Activated CD8-positive, alpha-beta memory T cell treated with anti-CD3 and anti-CD28 coated beads, Interleukin-2, amount 10 ng/mL, durations not matched to agents 7 days and 5 days (primary cell): ENCODE data around the gene PGS1. TPM values are rescaled to one million over a fixed set of nuclear protein-coding genes. Genes with fewer than 3 reads are reported as not detected.

ENCODE experiments used
- ATAC-seq: fragments of 150-1000 bp; cut with Tn5 transposase; one replicate; pipeline ENCODE4 v1.10.0; 2021; ENCODE audit warnings: moderate library complexity
- CTCF ChIA-PET: fragments of 350-600 bp; sonication (Branson Sonifier 250); formaldehyde crosslinking; loops from one replicate; lab custom pipeline; 2021; ENCODE audit warnings: antibody characterized with exemption; lab: Charles Lee
- DNase-seq: peaks from one replicate; pipeline ENCODE4 v3.0.0-alpha.2; 2020
- H3K27ac Mint-ChIP-seq: one replicate; pipeline ENCODE4 v1.8.0; 2021; ENCODE audit warnings: mild to moderate bottlenecking, mixed read lengths
- H3K27me3 Mint-ChIP-seq: one replicate; pipeline ENCODE4 v1.8.0; 2021; ENCODE audit warnings: mixed read lengths
- H3K36me3 Mint-ChIP-seq: one replicate; pipeline ENCODE4 v1.8.0; 2021; ENCODE audit warnings: mild to moderate bottlenecking, mixed read lengths
- H3K4me1 Mint-ChIP-seq: one replicate; pipeline ENCODE4 v1.8.0; 2021; ENCODE audit warnings: mixed read lengths
- H3K4me3 Mint-ChIP-seq: one replicate; pipeline ENCODE4 v1.8.0; 2021; ENCODE audit warnings: mild to moderate bottlenecking, moderate library complexity, mixed read lengths
- H3K9me3 Mint-ChIP-seq: one replicate; pipeline ENCODE4 v1.8.0; 2022; ENCODE audit warnings: low read depth, mixed read lengths
- total RNA-seq, 2 experiments: library from RNA; stranded (reverse); gene quantifications; one replicate each; pipeline ENCODE4 v1.2.3, GENCODE V29; 2021

The PGS1 gene
- total RNA-seq, 2 experiments from 2014 or later: 52.2 to 70.2 TPM

DNA sequence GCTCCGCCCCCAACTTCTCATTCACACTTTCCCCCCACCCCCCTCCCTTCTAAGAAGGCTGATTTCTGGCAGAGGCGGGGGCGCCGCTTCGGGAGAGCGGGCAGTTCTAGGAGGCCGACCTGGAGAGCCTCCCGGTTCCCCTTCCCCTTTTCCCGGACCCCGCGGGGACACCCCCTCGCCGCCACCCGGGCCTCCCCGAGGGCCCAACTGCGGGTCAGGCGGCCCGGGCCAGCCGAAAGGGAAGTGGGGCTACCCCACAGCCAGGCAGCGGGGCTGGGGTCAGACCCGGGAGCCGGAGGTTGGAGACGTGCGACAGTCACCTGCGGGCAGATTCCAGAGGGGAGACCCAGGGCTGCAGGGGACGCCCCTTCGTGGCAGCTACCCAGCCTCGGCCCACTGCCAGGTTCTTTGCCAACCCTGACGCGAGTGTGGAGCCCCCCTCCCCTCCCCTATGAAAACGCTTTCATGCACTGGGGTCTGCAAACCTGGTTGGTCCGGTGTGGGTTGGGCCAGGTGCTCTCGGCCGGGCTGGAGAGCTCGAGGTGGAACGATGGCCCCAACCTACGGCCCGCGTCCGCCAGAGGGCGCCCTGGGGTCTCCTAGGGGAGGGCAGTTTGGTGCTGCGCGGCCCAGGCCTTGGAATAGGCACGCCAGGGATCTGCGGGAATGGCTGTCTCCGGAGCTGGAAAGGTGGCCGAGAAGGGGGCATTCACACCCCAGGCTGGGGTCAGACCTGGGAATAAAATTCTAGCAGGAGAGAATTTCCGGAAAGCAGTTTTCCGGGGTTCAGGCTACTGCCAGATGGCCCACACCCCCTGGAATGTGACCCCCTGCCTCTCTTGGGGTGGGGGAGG, 17.9 kb upstream of the PGS1 start:
- peaks cover 17% of the 10 kb centered on the region for H3K36me3 Mint-ChIP-seq

DNA sequence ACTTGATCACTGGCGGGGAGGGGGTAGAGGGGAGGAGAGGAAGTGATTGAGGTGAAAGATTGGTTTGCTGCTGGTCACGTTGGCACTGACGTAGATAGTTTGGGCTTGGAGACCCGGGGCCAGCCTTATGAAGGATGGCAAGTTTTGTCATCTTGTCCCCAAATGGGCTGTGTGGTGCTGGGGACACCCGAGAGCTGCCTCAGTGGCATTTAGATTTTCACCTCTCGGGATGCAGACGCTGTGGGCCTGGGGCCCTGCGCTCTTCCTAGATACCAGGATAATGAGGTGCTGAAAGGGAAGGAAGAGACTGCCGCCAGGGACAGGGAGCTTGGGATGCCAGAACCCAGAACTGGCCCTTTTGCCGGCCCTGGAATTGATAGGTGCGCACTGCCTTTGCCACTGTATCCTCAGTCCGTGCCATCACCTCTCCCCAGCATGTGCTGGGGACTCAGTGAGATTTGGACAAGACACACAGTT, 17.2 kb upstream of the PGS1 start:
- Mint-ChIP-seq H3K4me1 (peaks cover 43% of the 10 kb centered on the region), H3K27ac (peak overlapping the region; percentile 87), H3K9me3 (no peaks in the 10 kb centered on the region), H3K4me3 (no peak overlapping the region), H3K36me3 (peaks cover 17% of the 10 kb centered on the region), H3K27me3 (peaks cover 15% of the 10 kb centered on the region)
- CTCF ChIA-PET: interaction anchor here (0.6 to 12.3 kb wide), 24 partner anchors 9 to 349 kb away, joined by 3 to 191 read pairs (median 4); partner anchors contain the start of gene PGS1
- no peak for DNase-seq
- ATAC-seq: no peak

More for the DNA sequence above, 17.9 kb upstream of the PGS1 start:
- Mint-ChIP-seq H3K4me1 (peaks cover 47% of the 10 kb centered on the region), H3K27ac (peak overlapping the region; percentile 87), H3K4me3 (peak overlapping the region; percentile 77), H3K27me3 (peaks cover 12% of the 10 kb centered on the region), H3K9me3 (no peaks in the 10 kb centered on the region)
- peak; percentile 94 for DNase-seq
- peak; percentile 38 for ATAC-seq
- CTCF ChIA-PET: interaction anchor here (0.6 to 12.3 kb wide), 28 partner anchors 9 to 350 kb away, joined by 3 to 191 read pairs (median 4); partner anchors contain the start of gene PGS1

DNA sequence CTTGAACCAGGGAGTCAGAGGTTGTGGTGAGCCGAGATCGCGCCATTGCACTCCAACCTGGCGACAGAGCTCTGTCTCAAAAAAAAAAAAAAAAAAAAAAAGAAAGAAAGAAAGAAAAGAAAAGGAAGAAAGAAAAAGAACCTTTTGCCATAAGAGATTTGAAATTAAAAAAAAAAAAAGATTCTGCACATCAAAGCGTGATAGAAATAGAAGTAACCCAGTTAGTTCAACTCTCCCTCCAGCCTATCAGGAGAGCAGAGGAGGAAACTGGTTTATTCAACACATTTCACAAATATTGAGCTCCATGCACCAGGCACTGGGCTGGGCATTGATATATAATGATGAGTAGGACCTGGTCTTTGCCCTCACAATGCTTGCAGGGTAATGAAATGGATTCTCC, 16.2 kb upstream of the PGS1 start:
- no peak for DNase-seq
- H3K36me3 Mint-ChIP-seq: peaks cover 14% of the 10 kb centered on the region
- H3K27ac Mint-ChIP-seq: no peak overlapping the region
- ATAC-seq: no peak
- H3K9me3 Mint-ChIP-seq: no peaks in the 10 kb centered on the region
- peaks cover 21% of the 10 kb centered on the region for H3K27me3 Mint-ChIP-seq
- peaks cover 35% of the 10 kb centered on the region for H3K4me1 Mint-ChIP-seq
- H3K4me3 Mint-ChIP-seq: no peak overlapping the region
- CTCF ChIA-PET: interaction anchor here (0.9 to 12.3 kb wide), 8 partner anchors 12 to 111 kb away, joined by 3 to 191 read pairs (median 26); partner anchors contain the start of gene PGS1

DNA sequence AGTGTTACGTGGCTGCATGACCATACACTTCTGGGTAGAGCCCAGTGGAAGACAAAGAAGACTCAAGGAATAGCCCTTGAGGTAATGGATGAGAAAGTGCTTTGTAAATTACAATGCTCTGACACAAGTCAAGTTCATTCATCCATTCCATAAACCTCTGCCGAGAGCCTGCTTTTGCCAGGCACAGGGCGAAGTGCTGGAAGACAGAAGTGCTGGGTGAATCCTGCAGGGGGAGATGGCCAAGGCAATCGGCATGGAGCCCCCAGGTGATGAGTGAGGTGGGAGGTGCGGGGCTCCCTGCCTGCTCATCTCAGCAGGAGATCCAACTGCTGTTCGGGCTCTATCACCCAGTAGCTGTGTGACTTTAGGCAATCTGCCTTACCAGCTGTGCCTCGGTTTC, 15.8 kb upstream of the PGS1 start:
- no peak for DNase-seq
- ATAC-seq: no peak
- no peak overlapping the region for H3K27ac Mint-ChIP-seq
- peaks cover 9% of the 10 kb centered on the region for H3K36me3 Mint-ChIP-seq
- peaks cover 30% of the 10 kb centered on the region for H3K4me1 Mint-ChIP-seq
- H3K27me3 Mint-ChIP-seq: peaks cover 22% of the 10 kb centered on the region
- CTCF ChIA-PET: interaction anchor here (0.9 to 12.3 kb wide), 7 partner anchors 12 to 112 kb away, joined by 3 to 191 read pairs (median 26); partner anchors contain the start of gene PGS1
- H3K4me3 Mint-ChIP-seq: no peak overlapping the region
- H3K9me3 Mint-ChIP-seq: no peaks in the 10 kb centered on the region

DNA sequence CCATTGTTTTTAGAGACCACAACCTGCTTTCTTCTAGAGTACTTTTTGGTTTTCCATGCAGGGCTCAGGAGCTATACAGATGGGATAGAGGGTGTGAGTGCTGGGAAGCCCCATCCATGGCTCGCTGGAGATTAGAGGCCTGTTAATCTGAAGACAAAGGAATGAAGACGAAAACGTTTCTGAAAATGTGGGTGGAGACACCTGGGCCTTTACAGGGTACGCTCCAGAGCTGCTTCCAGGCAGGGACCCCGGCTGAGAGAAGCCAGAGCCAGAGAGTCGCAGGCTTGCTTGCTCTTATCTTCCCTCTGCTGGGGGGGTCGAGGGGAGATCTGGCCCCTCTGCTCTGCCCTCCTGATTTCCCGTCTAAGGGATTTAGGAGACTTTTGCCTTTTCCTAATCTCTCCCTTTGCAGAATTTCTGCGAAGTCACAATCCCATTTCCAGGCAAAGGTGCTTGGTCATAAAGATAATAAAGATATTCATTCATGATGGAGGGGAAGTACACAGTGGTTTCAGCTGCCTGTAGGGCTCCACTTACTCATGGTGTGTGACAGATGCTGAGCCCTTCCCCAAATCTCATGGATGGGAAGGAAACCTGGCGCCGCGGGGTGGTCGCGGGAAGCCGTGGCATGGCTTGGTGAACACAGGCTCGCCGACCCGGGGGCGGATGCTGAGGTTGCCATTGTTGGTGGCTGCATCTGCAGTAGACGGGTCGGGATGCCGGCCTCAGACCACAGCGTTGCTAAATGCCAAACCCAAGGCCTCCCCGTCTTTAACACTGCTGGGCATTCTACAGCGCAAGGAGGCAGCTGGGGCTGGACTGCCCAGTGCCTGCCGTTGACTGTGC, 13.8 kb upstream of the PGS1 start:
- H3K27me3 Mint-ChIP-seq: peaks cover 26% of the 10 kb centered on the region
- no peaks in the 10 kb centered on the region for H3K36me3 Mint-ChIP-seq

DNA sequence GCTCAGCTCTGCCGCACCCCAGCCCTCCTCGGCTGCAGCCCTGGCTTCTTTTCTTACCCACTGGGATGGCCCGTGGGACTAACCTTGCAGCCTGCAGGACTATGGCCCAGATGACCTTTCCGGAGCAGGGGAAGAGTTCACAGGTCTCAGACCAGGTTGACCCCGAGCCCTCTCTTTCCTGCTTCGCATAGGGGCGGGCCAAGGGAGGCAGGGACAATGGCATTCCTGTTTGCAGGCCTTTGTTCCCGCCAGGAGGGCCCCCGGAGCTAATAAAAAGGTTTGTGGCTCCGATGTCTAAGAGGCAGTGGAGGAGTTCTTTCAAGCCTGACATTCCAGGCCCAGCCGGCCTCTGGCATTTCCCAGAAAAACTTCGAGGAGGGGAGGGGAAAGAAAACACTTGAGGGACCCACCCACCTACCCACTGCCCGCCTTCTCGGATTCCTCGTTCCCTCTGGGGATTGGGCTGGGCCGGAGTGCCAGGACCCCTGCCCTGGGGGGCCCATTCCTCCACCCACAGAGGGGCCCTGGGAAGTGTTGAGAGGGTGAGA, 12.8 kb upstream of the PGS1 start:
- Mint-ChIP-seq H3K27ac (no peak overlapping the region), H3K4me1 (peaks cover 19% of the 10 kb centered on the region), H3K36me3 (no peaks in the 10 kb centered on the region), H3K27me3 (peaks cover 27% of the 10 kb centered on the region), H3K4me3 (no peak overlapping the region), H3K9me3 (no peaks in the 10 kb centered on the region)
- ATAC-seq (no peak), DNase-seq (no peak)
- CTCF ChIA-PET: interaction anchor here (7.5 to 12.3 kb wide), 2 partner anchors 10 to 56 kb away, joined by 73 to 191 read pairs; partner anchors contain the start of gene PGS1

More for the DNA sequence above, 13.8 kb upstream of the PGS1 start:
- Mint-ChIP-seq H3K9me3 (no peaks in the 10 kb centered on the region), H3K27ac (no peak overlapping the region), H3K4me1 (peaks cover 19% of the 10 kb centered on the region), H3K4me3 (no peak overlapping the region)
- CTCF ChIA-PET: interaction anchor here (0.7 to 12.3 kb wide), 4 partner anchors 11 to 114 kb away, joined by 3 to 191 read pairs (median 38); partner anchors contain the start of gene PGS1
- peak; percentile 68 for DNase-seq
- ATAC-seq: no peak

DNA sequence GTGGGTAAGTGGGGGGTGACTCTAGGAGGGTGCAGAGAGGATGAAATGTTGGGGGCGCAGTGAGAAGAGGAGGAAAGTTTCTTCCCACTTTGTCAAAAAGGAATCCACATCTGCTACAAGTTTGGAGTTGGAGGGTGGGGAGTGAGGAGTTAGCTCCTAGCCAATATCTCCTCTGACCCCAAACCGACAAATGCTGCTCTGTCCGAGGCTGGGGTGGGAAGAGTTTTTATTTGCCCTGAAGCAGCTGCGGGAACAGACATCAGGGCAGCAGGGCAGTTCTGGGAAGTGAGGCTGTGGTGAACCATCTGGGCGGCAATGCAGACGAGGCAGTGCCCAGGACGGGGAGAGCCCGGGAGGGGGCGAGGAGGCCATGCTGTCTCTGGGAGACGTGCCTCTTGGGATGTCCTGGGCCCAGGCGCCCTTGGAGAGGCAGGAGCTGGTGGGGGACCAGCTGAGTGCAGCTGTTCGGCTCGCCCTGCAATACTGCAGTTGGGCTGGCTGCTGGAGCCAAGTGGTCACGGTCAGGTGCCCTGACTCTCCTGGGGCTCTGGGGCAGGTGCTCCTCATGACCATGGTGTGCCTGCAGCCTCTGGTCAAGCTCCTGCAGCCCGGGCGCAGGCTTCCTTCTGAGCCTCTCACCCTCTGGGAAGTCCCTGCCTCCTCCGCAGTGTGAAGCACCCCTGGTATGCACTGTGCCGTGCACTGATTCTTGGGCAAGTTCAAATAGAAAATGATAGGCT, 12.2 kb upstream of the PGS1 start:
- H3K27ac Mint-ChIP-seq: no peak overlapping the region
- ATAC-seq (no peak), DNase-seq (no peak)
- H3K27me3 Mint-ChIP-seq: peaks cover 27% of the 10 kb centered on the region
- H3K4me3 Mint-ChIP-seq: no peak overlapping the region
- peaks cover 17% of the 10 kb centered on the region for H3K4me1 Mint-ChIP-seq
- no peaks in the 10 kb centered on the region for H3K9me3 Mint-ChIP-seq
- H3K36me3 Mint-ChIP-seq: no peaks in the 10 kb centered on the region
- CTCF ChIA-PET: interaction anchor here (12.3 kb wide), 1 partner anchor 56 kb away, joined by 191 read pairs; no protein-coding TSS in a partner anchor

DNA sequence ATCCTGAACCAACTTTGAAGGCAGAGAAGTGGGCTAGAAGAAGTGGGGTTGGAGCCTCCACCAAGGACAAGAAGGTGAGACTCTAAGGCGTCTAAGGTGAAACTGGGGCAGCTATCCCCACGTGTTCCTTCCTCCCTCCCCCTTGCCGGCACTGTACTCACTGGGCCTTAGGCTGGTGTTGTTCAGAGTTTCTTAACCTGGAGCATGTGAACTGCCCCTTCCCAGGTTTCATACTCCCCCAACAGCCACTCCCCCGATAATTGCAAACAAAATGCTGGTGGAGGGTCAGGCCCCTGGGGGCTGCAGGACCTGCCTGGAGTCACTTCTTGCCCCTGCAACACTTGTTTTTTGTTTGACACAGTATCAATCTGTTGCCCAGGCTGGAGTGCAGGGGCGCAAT, 11.3 kb upstream of the PGS1 start:
- CTCF ChIA-PET: interaction anchor here (12.3 kb wide), 1 partner anchor 55 kb away, joined by 191 read pairs; no protein-coding TSS in a partner anchor
- no peak for DNase-seq
- H3K27ac Mint-ChIP-seq: no peak overlapping the region

DNA sequence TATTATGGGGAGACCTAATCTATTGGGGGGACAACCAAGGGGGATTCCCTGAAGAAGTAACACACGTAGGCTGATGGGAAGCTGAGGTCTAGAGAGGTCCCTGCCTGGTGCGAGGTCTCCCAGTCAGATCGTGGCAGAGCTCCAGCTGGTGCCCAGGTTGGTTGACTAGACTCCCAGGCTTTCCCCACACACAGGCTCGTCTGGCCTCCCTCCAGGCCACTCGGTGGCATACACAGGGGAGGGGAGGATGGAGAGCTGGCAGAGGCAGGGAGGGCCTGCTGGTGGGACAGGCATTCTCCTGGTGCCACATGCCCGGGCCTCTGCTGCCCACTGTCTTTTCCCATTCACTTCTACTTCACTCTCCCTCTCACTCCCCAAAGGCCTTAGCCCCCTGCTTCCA, 10.1 kb upstream of the PGS1 start:
- CTCF ChIA-PET: interaction anchor here (12.3 kb wide), 1 partner anchor 53 kb away, joined by 191 read pairs; no protein-coding TSS in a partner anchor
- no peak overlapping the region for H3K27ac Mint-ChIP-seq

More for the DNA sequence above, 11.3 kb upstream of the PGS1 start:
- no peaks in the 10 kb centered on the region for H3K9me3 Mint-ChIP-seq
- H3K27me3 Mint-ChIP-seq: peaks cover 27% of the 10 kb centered on the region
- no peaks in the 10 kb centered on the region for H3K36me3 Mint-ChIP-seq
- ATAC-seq: no peak
- H3K4me3 Mint-ChIP-seq: no peak overlapping the region
- peaks cover 17% of the 10 kb centered on the region for H3K4me1 Mint-ChIP-seq

DNA sequence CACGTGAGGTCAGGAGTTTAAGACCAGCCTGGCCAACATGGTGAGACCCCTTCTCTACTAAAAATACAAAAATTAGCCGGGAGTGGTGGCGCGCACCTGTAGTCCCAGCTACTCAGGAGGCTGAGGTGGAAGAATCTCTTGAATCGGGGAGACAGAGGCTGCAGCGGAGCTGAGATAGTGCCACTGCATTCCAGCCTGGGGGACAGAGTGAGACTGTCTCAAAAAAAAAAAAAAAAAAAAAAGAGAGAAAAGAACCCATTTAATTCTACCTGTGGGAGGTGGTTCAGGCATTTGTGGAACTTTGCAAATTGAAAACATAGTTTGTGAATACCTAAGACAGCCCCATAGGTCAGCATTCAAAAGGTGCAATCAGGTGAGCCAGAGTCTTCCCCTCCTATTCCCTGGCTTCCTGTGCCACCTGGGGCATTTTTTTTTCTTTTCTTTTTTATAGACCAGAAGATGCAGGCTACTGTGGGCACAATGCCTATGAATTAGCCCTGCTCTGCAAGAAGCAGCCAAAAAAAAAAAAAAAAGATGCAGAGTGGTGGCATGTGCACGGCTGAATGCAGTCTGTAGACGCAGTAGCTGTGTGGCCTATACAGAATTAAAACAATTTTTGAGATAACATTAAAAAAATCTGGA, 9.5 kb upstream of the PGS1 start:
- no peaks in the 10 kb centered on the region for H3K9me3 Mint-ChIP-seq
- CTCF ChIA-PET: interaction anchor here (2.1 to 12.3 kb wide), 2 partner anchors 8 to 53 kb away, joined by 13 to 191 read pairs; no protein-coding TSS in a partner anchor
- DNase-seq (no peak), ATAC-seq (no peak)
- peaks cover 17% of the 10 kb centered on the region for H3K4me1 Mint-ChIP-seq
- H3K4me3 Mint-ChIP-seq: no peak overlapping the region
- no peaks in the 10 kb centered on the region for H3K36me3 Mint-ChIP-seq
- no peak overlapping the region for H3K27ac Mint-ChIP-seq
- H3K27me3 Mint-ChIP-seq: peaks cover 20% of the 10 kb centered on the region

More for the DNA sequence above, 10.1 kb upstream of the PGS1 start:
- Mint-ChIP-seq H3K9me3 (no peaks in the 10 kb centered on the region), H3K36me3 (no peaks in the 10 kb centered on the region), H3K27me3 (peaks cover 22% of the 10 kb centered on the region), H3K4me3 (no peak overlapping the region), H3K4me1 (peaks cover 17% of the 10 kb centered on the region)
- ATAC-seq (no peak), DNase-seq (no peak)

DNA sequence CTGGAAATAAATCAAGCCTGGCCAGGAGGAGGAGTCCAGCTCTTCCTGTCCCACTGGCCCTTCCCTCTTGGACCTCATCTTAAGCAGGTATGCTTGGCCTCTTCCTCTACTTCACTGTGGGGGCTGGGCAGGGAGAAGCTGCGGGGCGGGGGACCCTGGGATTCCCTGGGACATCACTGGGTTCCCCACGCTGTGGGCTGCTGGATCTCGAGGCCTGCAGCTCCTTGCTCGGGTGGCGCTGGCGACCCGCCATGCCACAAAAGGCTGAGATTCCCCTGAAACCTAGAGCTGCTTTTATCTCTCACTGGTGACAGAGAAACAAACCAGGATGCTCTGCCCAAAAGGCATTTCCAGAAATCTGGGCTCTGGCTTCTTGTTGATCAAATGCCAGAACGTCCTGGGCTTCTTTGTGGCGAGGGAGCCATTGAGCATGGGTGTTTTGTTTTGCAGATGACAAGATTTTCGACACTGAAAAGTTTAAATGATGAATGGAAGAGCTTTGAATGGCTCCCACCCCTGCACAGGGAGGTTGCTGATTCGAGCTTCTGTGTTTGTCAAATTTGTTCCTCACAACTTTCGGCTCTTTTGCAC, 8.6 kb upstream of the PGS1 start:
- CTCF ChIA-PET: interaction anchor here (1.1 to 12.3 kb wide), 4 partner anchors 9 to 52 kb away, joined by 3 to 191 read pairs (median 8); no protein-coding TSS in a partner anchor
- Mint-ChIP-seq H3K36me3 (no peaks in the 10 kb centered on the region), H3K9me3 (no peaks in the 10 kb centered on the region), H3K27ac (no peak overlapping the region), H3K4me1 (peaks cover 9% of the 10 kb centered on the region), H3K27me3 (peaks cover 17% of the 10 kb centered on the region), H3K4me3 (no peak overlapping the region)
- ATAC-seq (no peak), DNase-seq (no peak)
